GM23338 (cell line): ENCODE data around the gene ADAMTS15. TPM values are rescaled to one million over a fixed set of nuclear protein-coding genes. Genes with fewer than 3 reads are reported as not detected.

Experiments used
- ATAC-seq: fragments of 200-7000 bp; cut with Tn5 transposase; 3 replicates; pipeline ENCODE4 v1.9.1; 2020
- DNase-seq: peaks from one replicate; pipeline ENCODE4 v3.0.0-alpha.2; 2015; ENCODE audit warnings: low spot score
- H2AFZ ChIP-seq: fragments of 200-600 bp; sonication (generic); 2 replicates; pipeline ENCODE4 v1.8.0; 2016; ENCODE audit warnings: antibody characterized with exemption, mild to moderate bottlenecking, moderate library complexity
- H3F3A ChIP-seq: fragments of 200-600 bp; sonication (generic); replicated peaks from 2 replicates; pipeline ENCODE4 v1.8.0; 2017; ENCODE audit warnings: antibody characterized with exemption, mixed run types, low read depth
- H3K27ac ChIP-seq: fragments of 200-600 bp; sonication (generic); 2 replicates; pipeline ENCODE4 v1.6.1; 2016; ENCODE audit warnings: low read depth
- H3K27me3 ChIP-seq: fragments of 200-600 bp; sonication (generic); 2 replicates; pipeline ENCODE4 v1.8.0; 2016; ENCODE audit warnings: mild to moderate bottlenecking, mixed run types, moderate library complexity; ENCODE audit not compliant: insufficient read depth
- H3K36me3 ChIP-seq: fragments of 200-600 bp; sonication (generic); 2 replicates; pipeline ENCODE4 v1.8.0; 2016; ENCODE audit warnings: mild to moderate bottlenecking; ENCODE audit not compliant: insufficient read depth
- H3K4me1 ChIP-seq: fragments of 200-600 bp; sonication (generic); 2 replicates; pipeline ENCODE4 v1.8.0; 2016; ENCODE audit warnings: mild to moderate bottlenecking, moderate library complexity; ENCODE audit not compliant: insufficient read depth
- H3K4me2 ChIP-seq: fragments of 200-600 bp; sonication (generic); 2 replicates; pipeline ENCODE4 v1.7.1; 2017; ENCODE audit warnings: mixed run types
- H3K4me3 ChIP-seq: fragments of 200-600 bp; sonication (generic); 2 replicates; pipeline ENCODE4 v1.6.1; 2016; ENCODE audit warnings: mixed run types
- H3K79me2 ChIP-seq: fragments of 200-600 bp; sonication (generic); replicated peaks from 2 replicates; pipeline ENCODE4 v1.8.0; 2017; ENCODE audit warnings: mild to moderate bottlenecking; ENCODE audit not compliant: insufficient read depth
- H3K9me2 ChIP-seq: fragments of 200-600 bp; sonication (generic); 2 replicates; pipeline ENCODE4 v1.8.0; 2017; ENCODE audit not compliant: insufficient read depth
- H4K20me1 ChIP-seq: fragments of 200-600 bp; sonication (generic); replicated peaks from 2 replicates; pipeline ENCODE4 v1.8.0; 2017; ENCODE audit warnings: mild to moderate bottlenecking; ENCODE audit not compliant: insufficient read depth
- H3K27ac Mint-ChIP-seq: 2 replicates; pipeline ENCODE4 v1.8.0; 2020; ENCODE audit warnings: inconsistent platforms, mild to moderate bottlenecking, moderate library complexity, mixed read lengths
- H3K27me3 Mint-ChIP-seq: 3 replicates; pipeline ENCODE4 v1.8.0; 2022; ENCODE audit warnings: low read depth, mild to moderate bottlenecking, moderate library complexity, mixed read lengths, inconsistent platforms; ENCODE audit not compliant: insufficient read depth, poor library complexity
- H3K36me3 Mint-ChIP-seq: 3 replicates; pipeline ENCODE4 v1.8.0; 2021; ENCODE audit warnings: low read depth, mild to moderate bottlenecking, inconsistent platforms, moderate library complexity, mixed read lengths
- H3K4me1 Mint-ChIP-seq: 3 replicates; pipeline ENCODE4 v1.8.0; 2020; ENCODE audit warnings: mild to moderate bottlenecking, inconsistent platforms, mixed read lengths
- H3K4me3 Mint-ChIP-seq: 3 replicates; pipeline ENCODE4 v1.8.0; 2021; ENCODE audit warnings: moderate library complexity, mild to moderate bottlenecking, inconsistent platforms, mixed read lengths
- H3K9me3 Mint-ChIP-seq: 3 replicates; pipeline ENCODE4 v1.8.0; 2020; ENCODE audit warnings: moderate library complexity, mild to moderate bottlenecking, inconsistent platforms, mixed read lengths
- CTCF ChIP-seq, 2 experiments: fragments of 200-600 bp in 1 of 2; sonication (generic) in 1 of 2; conservative IDR thresholded peaks; 2 replicates each; pipeline versions ENCODE4 v1.5.1 to v1.6.1; 2016 to 2017; ENCODE audit warnings: antibody characterized with exemption in 2 of 2, low read depth in 2 of 2, mild to moderate bottlenecking in 2 of 2, moderate library complexity in 1 of 2
- POLR2AphosphoS5 ChIP-seq: IDR thresholded peaks from 2 replicates; pipeline ENCODE4 v1.6.1; 2016; ENCODE audit warnings: antibody characterized with exemption, low read depth
- ZNF114 ChIP-seq: fragments of 250-450 bp; sonication (Bioruptor Pico); IDR thresholded peaks from 2 replicates; pipeline ENCODE4 v1.5.0; 2020; ENCODE audit warnings: mild to moderate bottlenecking, moderate library complexity
- ZNF331 ChIP-seq: fragments of 250-450 bp; sonication (Bioruptor Pico); IDR thresholded peaks from 2 replicates; pipeline ENCODE4 v1.5.0; 2020; ENCODE audit warnings: low read depth, mild to moderate bottlenecking, moderate library complexity
- ZNF462 ChIP-seq: fragments of 250-450 bp; sonication (Bioruptor Pico); IDR thresholded peaks from 2 replicates; pipeline ENCODE4 v1.5.0; 2020; ENCODE audit warnings: mild to moderate bottlenecking, moderate library complexity
- polyA plus RNA-seq: library from polyadenylated mRNA; unstranded; fragments of >200 nt; fragmentation: Nextera tagmentation; extraction: Ambion mirVana; gene quantifications from 2 replicates; pipeline ENCODE4 v1.2.1, GENCODE V29; 2016
- total RNA-seq: library from RNA; depleted of rRNA; stranded (reverse); fragments of >200 nt; shearing (Covaris generic); gene quantifications from 2 replicates; pipeline ENCODE4 v1.2.3, GENCODE V29; 2014

ADAMTS15 gene
- total and polyA plus RNA-seq, 2 experiments from 2014 or later, result 0.42 to 5.6 TPM

- no peak for TF ChIP-seq ZNF462
- no peak for TF ChIP-seq ZNF114 (CRISPR knock-in tag)
Measured at GRCh38 chr11:130514316-130514715, 65.9 kb downstream of the ADAMTS15 start (continued).

- Mint-ChIP-seq H3K9me3 (no peaks in the 10 kb centered on the region; the same call in 2 of the 3 replicates), H3K4me3 (no peak overlapping the region), H3K27me3 (no peaks in the 10 kb centered on the region), H3K27ac (no peak overlapping the region), H3K36me3 (0 out of 3 replicates have a peak, but pooled peaks cover 2% of the 10 kb centered on the region), H3K4me1 (peaks cover 19% of the 10 kb centered on the region)
- H3K79me2 ChIP-seq, result no peaks in the 10 kb centered on the region
- ATAC-seq, result no peak
- no peak overlapping the region for H3K27ac ChIP-seq
- H3K4me1 ChIP-seq, result peaks cover 12% of the 10 kb centered on the region
- no peak overlapping the region for H3K4me2 ChIP-seq
- H3K9me2 ChIP-seq, result peaks cover 19% of the 10 kb centered on the region
- H4K20me1 ChIP-seq, result no peaks in the 10 kb centered on the region
- no peak overlapping the region for H2AFZ ChIP-seq
- H3F3A ChIP-seq, result no peaks in the 10 kb centered on the region
- H3K27me3 ChIP-seq, result no peaks in the 10 kb centered on the region
- DNase-seq, result no peak
- H3K36me3 ChIP-seq, result no peaks in the 10 kb centered on the region
- no peak overlapping the region for H3K4me3 ChIP-seq
- TF ChIP-seq ZNF331 (CRISPR knock-in tag) (no peak), CTCF (conservative IDR thresholded peaks at IDR 0.05; ENCODE audit: low read depth in 2 of 2) (no peak), ZNF462 (no peak), POLR2AphosphoS5 (no peak)
Measured at GRCh38 chr11:130514851-130515250, 66.4 kb downstream of the ADAMTS15 start.
